H9 (cell line): ENCODE measurements around the gene NUBP1. TPM values are rescaled to one million over a fixed set of nuclear protein-coding genes. Genes with fewer than 3 reads are reported as not detected.

Experiments
- DNase-seq: peaks from one replicate; pipeline ENCODE4 v3.0.0-alpha.2; 2017
- H2AFZ ChIP-seq: one replicate; pipeline ENCODE4 v1.6.1; 2013; ENCODE audit warnings: mild to moderate bottlenecking, low read length, control low read depth, moderate library complexity
- H2AK5ac ChIP-seq: 2 replicates; pipeline ENCODE4 v1.6.1; 2013; ENCODE audit warnings: low read length, control low read depth, mixed read lengths; ENCODE audit not compliant: insufficient read length
- H2BK120ac ChIP-seq: one replicate; pipeline ENCODE4 v1.6.1; 2013; ENCODE audit warnings: low read depth, mild to moderate bottlenecking, low read length, control low read depth, inconsistent platforms; ENCODE audit not compliant: poor library complexity, severe bottlenecking
- H2BK12ac ChIP-seq: 2 replicates; pipeline ENCODE4 v1.6.1; 2013; ENCODE audit warnings: low read length, control low read depth, mixed read lengths, low read depth; ENCODE audit not compliant: insufficient read length
- H2BK15ac ChIP-seq: 2 replicates; pipeline ENCODE4 v1.6.1; 2013; ENCODE audit warnings: low read depth, low read length, control low read depth
- H2BK20ac ChIP-seq: one replicate; pipeline ENCODE4 v1.6.1; 2013; ENCODE audit warnings: low read depth, mild to moderate bottlenecking, low read length, control low read depth, inconsistent platforms; ENCODE audit not compliant: poor library complexity, severe bottlenecking
- H2BK5ac ChIP-seq: 2 replicates; pipeline ENCODE4 v1.6.1; 2013; ENCODE audit warnings: low read length, control low read depth, mixed read lengths; ENCODE audit not compliant: insufficient read length
- H3K14ac ChIP-seq: 2 replicates; pipeline ENCODE4 v1.6.1; 2013; ENCODE audit warnings: low read length, control low read depth; ENCODE audit not compliant: insufficient read depth
- H3K18ac ChIP-seq: 2 replicates; pipeline ENCODE4 v1.6.1; 2013; ENCODE audit warnings: low read depth, mild to moderate bottlenecking, mixed read lengths, low read length, control low read depth; ENCODE audit not compliant: insufficient read length
- H3K23ac ChIP-seq: 2 replicates; pipeline ENCODE4 v1.6.1; 2013; ENCODE audit warnings: low read length, control low read depth, mixed read lengths, low read depth; ENCODE audit not compliant: insufficient read length
- H3K23me2 ChIP-seq: 2 replicates; pipeline ENCODE4 v1.6.1; 2013; ENCODE audit warnings: low read depth, mild to moderate bottlenecking, mixed read lengths, low read length, control low read depth; ENCODE audit not compliant: insufficient read length, poor library complexity, severe bottlenecking
- H3K27ac ChIP-seq: 2 replicates; pipeline ENCODE4 v1.5.1; 2013; ENCODE audit warnings: low read length, control low read depth, mixed read lengths, low read depth; ENCODE audit not compliant: insufficient read length
- H3K27me3 ChIP-seq: 2 replicates; pipeline ENCODE4 v1.6.1; 2013; ENCODE audit warnings: low read length, control low read depth, inconsistent platforms; ENCODE audit not compliant: insufficient read depth
- H3K4ac ChIP-seq: 2 replicates; pipeline ENCODE4 v1.6.1; 2013; ENCODE audit warnings: low read depth, mild to moderate bottlenecking, control low read depth, inconsistent platforms, low read length, moderate library complexity
- H3K4me1 ChIP-seq: 2 replicates; pipeline ENCODE4 v1.6.1; 2013; ENCODE audit warnings: low read length, control low read depth, inconsistent platforms; ENCODE audit not compliant: insufficient read depth
- H3K4me2 ChIP-seq: 2 replicates; pipeline ENCODE4 v1.6.1; 2013; ENCODE audit warnings: low read length, control low read depth, mixed read lengths; ENCODE audit not compliant: insufficient read length, insufficient read depth
- H3K56ac ChIP-seq: 2 replicates; pipeline ENCODE4 v1.6.1; 2013; ENCODE audit warnings: low read depth, mild to moderate bottlenecking, mixed read lengths, low read length, control low read depth; ENCODE audit not compliant: insufficient read length
- H3K79me1 ChIP-seq: 2 replicates; pipeline ENCODE4 v1.6.1; 2013; ENCODE audit warnings: low read depth, mild to moderate bottlenecking, moderate library complexity, low read length, control low read depth, inconsistent platforms; ENCODE audit not compliant: insufficient read depth, poor library complexity, severe bottlenecking
- H3K79me2 ChIP-seq: 2 replicates; pipeline ENCODE4 v1.6.1; 2013; ENCODE audit warnings: low read length, control low read depth, inconsistent platforms; ENCODE audit not compliant: insufficient read depth
- H3K9ac ChIP-seq: 2 replicates; pipeline ENCODE4 v1.6.1; 2013; ENCODE audit warnings: low read length, control low read depth, mixed read lengths; ENCODE audit not compliant: insufficient read length; ENCODE audit errors: extremely low read depth
- H3K9me3 ChIP-seq: one replicate; pipeline ENCODE4 v1.6.1; 2013; ENCODE audit warnings: low read depth, low read length, inconsistent platforms; ENCODE audit not compliant: control insufficient read depth
- H3T11ph ChIP-seq: one replicate; pipeline ENCODE4 v1.6.1; 2013; ENCODE audit warnings: mild to moderate bottlenecking, low read length, control low read depth, inconsistent platforms
- H4K20me1 ChIP-seq: one replicate; pipeline ENCODE4 v1.6.1; 2013; ENCODE audit not compliant: control insufficient read depth, insufficient read length, insufficient read depth
- H4K5ac ChIP-seq: 2 replicates; pipeline ENCODE4 v1.6.1; 2013; ENCODE audit warnings: low read depth, mild to moderate bottlenecking, mixed read lengths, low read length, control low read depth; ENCODE audit not compliant: insufficient read length
- H4K8ac ChIP-seq: replicated peaks from 2 replicates; pipeline ENCODE4 v1.6.1; 2013; ENCODE audit warnings: low read length, control low read depth, mixed read lengths, low read depth; ENCODE audit not compliant: insufficient read length
- H4K91ac ChIP-seq: 2 replicates; pipeline ENCODE4 v1.6.1; 2013; ENCODE audit warnings: low read depth, mild to moderate bottlenecking, moderate library complexity, mixed read lengths, low read length, control low read depth; ENCODE audit not compliant: insufficient read length
- H3K27ac Mint-ChIP-seq, 3 experiments: 2 replicates in 2 of 3; 3 replicates in 1 of 3; pipeline ENCODE4 v1.8.0; 2020 to 2021; ENCODE audit warnings: mixed read lengths in 3 of 3, mild to moderate bottlenecking in 1 of 3, moderate library complexity in 1 of 3
- H3K27me3 Mint-ChIP-seq: 2 replicates; pipeline ENCODE4 v1.8.0; 2021; ENCODE audit warnings: low read depth, mild to moderate bottlenecking, moderate library complexity, mixed read lengths
- H3K36me3 Mint-ChIP-seq, 3 experiments: 2 replicates in 2 of 3; 3 replicates in 1 of 3; pipeline ENCODE4 v1.8.0; 2020 to 2021; ENCODE audit warnings: low read depth in 3 of 3, mixed read lengths in 3 of 3; ENCODE audit not compliant: insufficient read depth in 1 of 3
- H3K4me1 Mint-ChIP-seq, 2 experiments: 2 replicates each; pipeline ENCODE4 v1.8.0; 2020; ENCODE audit warnings: mixed read lengths in 2 of 2
- H3K4me3 Mint-ChIP-seq, 2 experiments: 2 replicates in 1 of 2; 3 replicates in 1 of 2; pipeline ENCODE4 v1.8.0; 2020 to 2021; ENCODE audit warnings: mild to moderate bottlenecking in 2 of 2, mixed read lengths in 2 of 2, moderate library complexity in 1 of 2
- H3K9me3 Mint-ChIP-seq, 2 experiments: 2 replicates in 1 of 2; 3 replicates in 1 of 2; pipeline ENCODE4 v1.8.0; 2020; ENCODE audit warnings: mild to moderate bottlenecking in 2 of 2, mixed read lengths in 2 of 2, moderate library complexity in 1 of 2
- CTCF ChIP-seq: fragments of 200-600 bp; sonication (generic); conservative IDR thresholded peaks from 3 replicates; pipeline ENCODE4 v1.8.0; 2021; ENCODE audit warnings: antibody characterized with exemption, mild to moderate bottlenecking
- WGBS: extraction: QIAGEN DNeasy Blood & Tissue Kit; methylation state at CpG from one replicate; pipeline ENCODE4 v1.1.7; 2013; ENCODE audit warnings: missing lambda C conversion rate, low lambda C conversion rate, mixed read lengths; ENCODE audit not compliant: insufficient read length; ENCODE audit errors: extremely low coverage; 5-methylcytosine and 5-hydroxymethylcytosine counted together
- total RNA-seq: library from RNA; stranded (reverse); gene quantifications from 2 replicates; pipeline ENCODE4 v1.2.1, GENCODE V29; 2021

NUBP1 gene
- total RNA-seq, 1 experiment from 2014 or later: 36.5 TPM

DNA sequence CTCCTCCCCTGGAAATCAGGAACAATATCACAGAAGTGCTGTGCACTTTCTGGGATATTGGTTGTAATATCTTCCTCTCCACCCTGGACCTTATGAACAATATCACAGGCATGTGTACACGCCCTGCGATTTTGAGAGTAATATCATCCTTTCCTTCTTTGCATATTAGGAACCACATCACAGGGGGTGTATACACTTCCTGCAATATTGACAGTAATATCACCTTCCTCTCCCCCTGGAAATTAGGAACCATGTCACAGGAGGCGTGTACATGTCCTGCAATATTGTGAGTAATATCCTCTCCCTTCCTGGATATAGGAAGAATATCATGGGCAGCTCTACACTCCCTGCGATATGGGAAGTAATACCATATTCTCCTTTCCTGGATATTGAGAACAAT lies 34.7 kb upstream of the NUBP1 start:
- Histone ChIP-seq H3K56ac (no peak overlapping the region), H2AK5ac (no peak overlapping the region), H2BK15ac (no peak overlapping the region), H3K27ac (no peak overlapping the region), H2BK120ac (no peak overlapping the region), H3K14ac (no peak overlapping the region), H3K4ac (no peak overlapping the region), H3K9ac (no peak overlapping the region), H2BK12ac (no peak overlapping the region), H4K20me1 (no peaks in the 10 kb centered on the region), H4K5ac (no peak overlapping the region), H3K23me2 (no peaks in the 10 kb centered on the region), H3K79me2 (no peaks in the 10 kb centered on the region), H3K18ac (no peak overlapping the region), H2BK20ac (no peak overlapping the region), H2AFZ (no peak overlapping the region), H3K79me1 (no peaks in the 10 kb centered on the region), H4K91ac (no peak overlapping the region), H3K27me3 (no peaks in the 10 kb centered on the region), H4K8ac (no peak overlapping the region), H3T11ph (no peak overlapping the region), H2BK5ac (no peak overlapping the region), H3K9me3 (no peaks in the 10 kb centered on the region), H3K4me2 (no peak overlapping the region), H3K4me1 (no peaks in the 10 kb centered on the region), H3K23ac (no peak overlapping the region)
- DNase-seq: no peak
- no peaks in the 10 kb centered on the region for H3K36me3 Mint-ChIP-seq
- H3K4me1 Mint-ChIP-seq: no peaks in the 10 kb centered on the region
- H3K27ac Mint-ChIP-seq: no peak overlapping the region
- peaks cover 2% of the 10 kb centered on the region for H3K27me3 Mint-ChIP-seq
- TF ChIP-seq CTCF: no peak
- peaks cover 0 to 2% of the 10 kb centered on the region in 2 experiments; a peak in 1 of 5 replicates for H3K9me3 Mint-ChIP-seq
- WGBS: no CpG with 5 or more reads among the region's 4 CpGs
- H3K4me3 Mint-ChIP-seq: no peak overlapping the region
